Mucosa of rectum (tissue), 2 donors: ENCODE results near the gene CHMP6.

Experiments used
- H3K27ac ChIP-seq, 2 donors: one replicate each; pipeline ENCODE4 v1.7.0; 2013; ENCODE audit warnings: inconsistent platforms in 2 of 2, low read depth in 2 of 2, low read length in 2 of 2
- H3K27me3 ChIP-seq, 2 donors: one replicate each; pipeline ENCODE4 v1.7.0; 2013; ENCODE audit warnings: low read length in 2 of 2; ENCODE audit not compliant: control insufficient read depth in 2 of 2, insufficient read depth in 2 of 2
- H3K36me3 ChIP-seq, 2 donors: one replicate each; pipeline ENCODE4 v1.7.0; 2013; ENCODE audit warnings: low read length in 2 of 2; ENCODE audit not compliant: control insufficient read depth in 2 of 2, insufficient read depth in 2 of 2
- H3K4me1 ChIP-seq, 2 donors: one replicate each; pipeline ENCODE4 v1.7.0; 2013; ENCODE audit warnings: low read length in 2 of 2, mild to moderate bottlenecking in 1 of 2; ENCODE audit not compliant: control insufficient read depth in 2 of 2, insufficient read depth in 2 of 2
- H3K4me3 ChIP-seq, 2 donors: one replicate each; pipeline ENCODE4 v1.7.0; 2013; ENCODE audit warnings: low read length in 2 of 2
- H3K9ac ChIP-seq, 2 donors: one replicate each; pipeline ENCODE4 v1.7.0; 2013; ENCODE audit warnings: low read length in 2 of 2, low read depth in 1 of 2, mild to moderate bottlenecking in 1 of 2
- H3K9me3 ChIP-seq, 2 donors: one replicate each; pipeline ENCODE4 v1.7.0; 2013; ENCODE audit warnings: low read length in 2 of 2; ENCODE audit not compliant: control insufficient read depth in 2 of 2
- donor health status: healthy.
- donor health status: Normal muscosa, but diverticular disease.

The CHMP6 gene

DNA sequence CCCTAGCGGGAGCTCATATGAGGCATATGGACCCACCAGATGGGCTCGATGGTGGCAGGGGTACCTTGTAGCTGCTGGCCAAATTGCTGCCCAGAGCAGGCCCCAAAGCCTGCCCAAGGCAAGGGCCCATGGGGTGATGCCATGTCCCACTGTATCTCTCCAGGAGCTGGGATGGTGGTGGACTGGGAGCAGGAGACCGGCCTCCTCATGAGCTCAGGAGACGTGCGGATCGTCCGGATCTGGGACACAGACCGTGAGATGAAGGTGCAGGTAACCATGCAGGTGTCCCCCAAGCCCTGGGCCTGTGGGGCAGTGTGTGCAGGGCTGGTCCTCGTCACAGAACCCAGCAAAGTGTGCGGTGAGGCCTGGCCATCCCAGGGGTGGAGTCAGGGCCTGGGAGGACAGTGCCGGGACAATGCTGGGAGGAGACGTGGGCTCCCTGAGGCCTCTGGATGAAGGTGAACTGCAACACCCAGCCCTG, 34.1 kb upstream of the CHMP6 start:
- no peak overlapping the region for H3K4me3 ChIP-seq
- no peak overlapping the region for H3K27ac ChIP-seq
- peaks cover 3 to 14% of the 10 kb centered on the region in 2 donors for H3K4me1 ChIP-seq
- no peak overlapping the region for H3K9ac ChIP-seq
- no peaks in the 10 kb centered on the region for H3K27me3 ChIP-seq
- no peaks in the 10 kb centered on the region for H3K9me3 ChIP-seq
- H3K36me3 ChIP-seq, result peaks cover 0 to 8% of the 10 kb centered on the region in 2 donors

DNA sequence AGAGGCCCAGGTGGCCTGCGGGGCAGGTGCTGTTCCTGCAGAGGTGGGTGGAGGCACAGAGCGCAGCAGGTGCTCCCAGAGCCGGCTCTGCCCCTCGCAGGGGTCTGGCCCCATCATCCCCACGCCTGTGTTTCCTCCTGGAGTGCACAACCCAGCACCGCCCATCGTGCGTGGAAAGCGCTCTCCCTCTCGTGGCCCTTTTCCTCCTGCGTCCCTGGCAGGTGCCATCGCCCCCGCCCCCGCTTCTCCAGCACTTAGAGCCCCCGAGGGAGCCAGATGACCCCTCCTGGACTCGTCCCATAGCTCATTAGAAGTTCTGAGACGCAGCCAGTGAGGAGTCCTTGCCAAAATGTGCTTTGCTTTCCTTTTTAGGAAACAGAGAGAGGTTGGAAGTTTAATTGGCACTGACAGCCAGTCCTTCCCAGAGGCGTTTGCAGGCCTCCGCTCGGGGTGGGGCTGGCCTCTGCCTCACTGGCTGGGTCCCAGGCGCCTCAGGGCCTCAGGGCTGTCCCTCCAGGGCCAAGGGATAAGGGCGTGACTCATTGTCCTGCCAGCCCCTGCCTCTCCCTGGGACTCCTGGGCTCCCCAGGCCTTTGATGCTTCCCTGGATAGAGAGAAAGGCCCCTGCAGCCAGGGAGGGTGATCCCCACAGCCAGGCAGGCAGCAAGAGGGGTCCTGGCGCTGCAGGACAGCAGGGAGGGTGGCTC, 32.2 kb upstream of the CHMP6 start:
- Histone ChIP-seq H3K9ac (no peak overlapping the region), H3K27ac (peak overlapping the region; percentile 72 to 77), H3K4me1 (peaks cover 3 to 14% of the 10 kb centered on the region in 2 donors), H3K9me3 (no peaks in the 10 kb centered on the region), H3K27me3 (no peaks in the 10 kb centered on the region), H3K4me3 (no peak overlapping the region), H3K36me3 (peaks cover 0 to 10% of the 10 kb centered on the region in 2 donors)

DNA sequence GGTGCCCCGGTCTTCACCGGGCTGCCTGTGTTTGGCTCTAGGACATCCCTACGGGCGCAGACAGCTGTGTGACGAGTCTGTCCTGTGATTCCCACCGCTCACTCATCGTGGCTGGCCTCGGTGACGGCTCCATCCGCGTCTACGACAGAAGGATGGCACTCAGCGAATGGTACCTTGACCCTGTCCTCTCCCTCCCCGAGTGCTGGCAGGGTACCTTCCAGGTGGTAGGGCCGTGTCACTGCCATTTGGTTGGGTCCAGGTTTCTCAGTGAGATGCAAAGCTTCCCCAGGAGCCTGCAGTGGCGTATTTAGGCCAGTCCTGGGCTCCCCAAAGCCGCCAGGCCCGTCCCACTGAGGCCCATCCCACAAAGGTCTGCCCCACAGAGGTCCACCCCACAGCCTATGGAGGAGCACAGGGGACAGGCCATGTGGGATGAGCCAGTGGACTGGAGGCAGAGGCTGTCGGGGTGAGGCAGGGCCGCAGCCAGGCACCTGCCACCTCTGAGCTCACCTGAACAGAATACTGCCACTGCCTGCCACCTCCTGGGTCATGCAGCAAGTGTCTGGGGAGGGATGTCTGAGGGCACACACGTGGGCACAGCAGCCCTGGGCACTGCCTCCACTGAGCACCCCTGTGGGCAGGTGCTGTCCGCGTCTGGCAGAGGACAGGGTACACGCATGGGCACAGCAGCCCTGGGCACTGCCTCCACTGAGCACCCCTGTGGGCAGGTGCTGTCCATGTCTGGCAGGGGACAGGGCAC, 31.4 kb upstream of the CHMP6 start:
- Histone ChIP-seq H3K4me1 (peaks cover 3 to 14% of the 10 kb centered on the region in 2 donors), H3K9ac (no peak overlapping the region), H3K9me3 (no peaks in the 10 kb centered on the region), H3K36me3 (peaks cover 0 to 13% of the 10 kb centered on the region in 2 donors), H3K27ac (peak overlapping the region; percentile 39 to 77), H3K27me3 (no peaks in the 10 kb centered on the region), H3K4me3 (no peak overlapping the region)

DNA sequence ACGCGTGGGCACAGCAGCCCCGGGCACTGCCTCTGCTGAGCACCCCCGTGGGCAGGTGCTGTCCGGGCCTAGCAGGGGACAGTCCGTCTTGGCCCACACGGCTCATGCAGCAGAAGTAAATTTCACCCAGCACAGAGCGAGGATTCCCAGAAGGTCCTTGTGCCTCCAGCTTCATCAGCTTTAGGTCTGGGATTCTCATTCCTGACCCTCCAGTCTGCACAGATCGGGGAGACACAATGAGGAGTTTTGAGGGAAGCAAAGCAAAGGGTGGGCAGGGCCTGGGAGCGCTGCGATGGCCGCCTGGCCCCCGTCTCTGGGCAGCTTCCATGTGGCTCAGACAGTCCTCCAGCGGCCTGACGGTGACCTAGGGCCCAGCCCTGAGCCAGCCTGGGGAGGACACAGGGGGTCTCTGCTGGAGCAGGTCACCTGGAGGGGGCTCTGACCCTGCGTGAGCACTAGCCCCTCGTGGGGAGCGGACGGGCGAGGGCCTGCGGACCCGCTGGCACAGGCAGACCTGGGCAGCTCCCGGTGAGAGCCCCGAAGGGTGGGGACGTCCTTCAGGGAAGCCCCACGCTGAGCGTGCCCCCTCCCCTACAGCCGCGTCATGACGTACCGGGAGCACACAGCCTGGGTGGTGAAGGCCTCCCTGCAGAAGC, 30.7 kb upstream of the CHMP6 start:
- Histone ChIP-seq H3K4me1 (peaks cover 3 to 14% of the 10 kb centered on the region in 2 donors), H3K4me3 (no peak overlapping the region), H3K9ac (no peak overlapping the region), H3K27me3 (no peaks in the 10 kb centered on the region), H3K27ac (peak overlapping the region in 1 of 2 donors; percentile 77), H3K36me3 (peaks cover 0 to 17% of the 10 kb centered on the region in 2 donors), H3K9me3 (no peaks in the 10 kb centered on the region)

DNA sequence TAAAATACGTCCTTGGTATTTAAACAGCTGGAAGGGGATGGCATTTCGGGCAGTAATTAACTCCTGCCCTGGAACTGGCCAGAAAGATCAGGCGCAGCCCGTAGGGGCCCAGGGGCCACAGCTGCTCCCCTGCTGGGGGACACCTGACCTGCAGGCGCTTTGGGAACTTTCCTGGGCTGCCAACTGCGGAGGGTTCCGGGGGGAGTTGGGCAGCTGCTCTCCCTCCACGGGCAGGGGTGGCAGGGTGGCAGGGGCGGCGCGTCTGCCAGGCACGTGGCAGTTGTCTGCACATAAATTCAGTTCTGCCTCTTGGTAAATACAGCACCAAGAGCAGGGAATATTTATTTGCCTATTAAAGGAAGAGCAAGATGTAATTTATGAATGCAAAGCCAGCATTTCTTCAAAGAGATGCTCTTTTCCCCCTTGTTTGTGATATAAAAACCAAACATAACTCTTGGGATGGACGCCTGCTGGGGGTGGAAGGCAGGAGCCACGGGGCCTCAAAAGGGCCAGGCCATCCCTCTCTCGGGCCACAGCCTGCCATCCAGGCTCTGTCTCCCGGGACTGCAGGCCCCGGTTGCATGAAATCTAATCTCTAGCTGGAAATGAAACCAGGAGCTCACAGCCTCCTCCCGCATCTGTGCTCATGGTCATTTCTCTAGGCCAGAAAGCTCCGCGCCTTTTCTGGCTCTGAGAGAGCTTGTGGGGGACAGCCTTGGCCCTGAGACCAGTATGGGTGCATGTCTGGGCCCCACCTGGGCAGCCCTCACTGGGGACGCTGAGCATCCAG, 29.9 kb upstream of the CHMP6 start:
- Histone ChIP-seq H3K4me3 (no peak overlapping the region), H3K36me3 (peaks cover 0 to 14% of the 10 kb centered on the region in 2 donors), H3K4me1 (peaks cover 3 to 14% of the 10 kb centered on the region in 2 donors), H3K27me3 (no peaks in the 10 kb centered on the region), H3K9me3 (no peaks in the 10 kb centered on the region), H3K27ac (peak overlapping the region in 1 of 2 donors; percentile 58), H3K9ac (no peak overlapping the region)

DNA sequence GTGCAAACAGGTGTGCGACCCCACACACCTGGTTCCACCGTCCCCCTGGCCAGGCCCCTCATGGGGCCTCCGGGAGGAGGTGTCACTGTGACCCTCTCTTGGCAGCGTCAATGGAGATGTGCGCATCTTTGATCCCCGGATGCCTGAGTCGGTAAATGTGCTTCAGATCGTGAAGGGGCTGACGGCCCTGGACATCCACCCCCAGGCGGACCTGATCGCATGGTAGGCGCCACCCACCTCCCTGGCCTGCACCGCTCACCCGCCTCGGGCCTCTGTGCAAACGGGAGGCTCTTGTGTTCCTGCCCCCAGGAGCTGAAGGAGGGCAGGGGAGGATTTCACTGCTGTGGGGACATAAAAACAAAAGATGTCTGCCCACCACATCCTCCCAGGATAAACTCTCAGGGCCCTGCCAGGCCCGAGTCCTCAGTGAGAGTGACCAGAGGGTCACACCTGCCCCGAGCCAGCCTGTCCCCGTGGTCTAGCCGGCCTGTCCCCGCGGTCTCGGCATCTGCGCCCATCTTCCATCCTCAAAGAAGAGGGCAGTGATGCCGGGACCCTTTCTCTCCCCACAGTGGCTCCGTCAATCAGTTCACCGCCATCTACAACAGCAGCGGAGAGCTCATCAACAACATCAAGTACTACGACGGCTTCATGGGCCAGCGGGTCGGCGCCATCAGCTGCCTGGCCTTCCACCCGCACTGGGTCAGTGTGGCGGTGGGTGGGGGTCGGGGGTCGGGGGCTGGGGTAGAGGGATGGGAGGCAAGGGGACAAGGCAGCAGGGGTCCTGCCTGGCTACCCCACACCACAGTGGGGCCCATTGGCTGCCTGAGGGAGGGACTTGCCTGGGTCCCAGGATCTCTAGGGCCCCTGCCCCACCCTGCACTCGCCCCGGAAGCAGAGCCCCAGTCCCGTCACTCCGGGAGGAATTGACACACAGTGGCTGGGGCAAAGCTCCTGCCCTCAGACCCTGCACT, 29.0 kb upstream of the CHMP6 start:
- no peaks in the 10 kb centered on the region for H3K27me3 ChIP-seq
- peaks cover 0 to 11% of the 10 kb centered on the region in 2 donors for H3K36me3 ChIP-seq
- H3K27ac ChIP-seq, result peak overlapping the region in 1 of 2 donors; percentile 43
- no peak overlapping the region for H3K4me3 ChIP-seq
- no peaks in the 10 kb centered on the region for H3K9me3 ChIP-seq
- H3K9ac ChIP-seq, result no peak overlapping the region
- H3K4me1 ChIP-seq, result peaks cover 3 to 14% of the 10 kb centered on the region in 2 donors

DNA sequence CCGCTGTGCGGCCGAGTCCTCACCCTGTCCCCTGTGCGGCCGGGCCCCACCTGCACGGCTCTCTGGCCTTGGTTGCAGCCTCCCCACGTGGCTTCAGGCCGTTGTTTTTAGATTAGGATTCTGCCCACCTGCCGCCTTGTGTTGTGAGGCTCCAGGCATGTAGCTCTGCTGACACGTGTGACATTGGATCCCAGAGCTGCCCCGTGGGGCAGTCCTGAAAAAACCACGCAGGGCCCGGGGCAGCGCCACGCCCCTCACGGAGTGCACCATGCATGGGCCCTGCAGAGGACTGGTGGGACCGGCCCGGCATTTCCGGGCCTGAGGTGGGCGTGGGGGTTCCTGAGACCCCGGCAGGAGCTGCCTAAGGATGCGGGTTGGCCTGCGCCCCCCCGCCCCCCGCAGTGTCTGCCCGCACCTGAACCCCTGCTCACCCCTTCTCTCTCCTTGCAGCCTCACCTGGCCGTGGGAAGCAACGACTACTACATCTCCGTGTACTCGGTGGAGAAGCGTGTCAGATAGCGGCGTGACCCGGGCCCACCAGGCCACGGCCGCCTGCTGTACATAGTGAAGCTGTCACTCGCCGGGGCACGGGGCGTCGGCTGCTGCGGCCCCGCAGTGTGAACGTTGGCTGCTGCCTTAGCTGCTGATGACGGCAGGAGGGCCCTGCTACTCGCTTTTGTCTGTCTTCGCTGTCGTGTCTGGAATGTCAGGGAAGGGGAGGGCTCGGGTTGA, 27.7 kb upstream of the CHMP6 start:
- no peak overlapping the region for H3K27ac ChIP-seq
- H3K36me3 ChIP-seq, result peaks cover 0 to 10% of the 10 kb centered on the region in 2 donors
- H3K27me3 ChIP-seq, result no peaks in the 10 kb centered on the region
- no peaks in the 10 kb centered on the region for H3K9me3 ChIP-seq
- H3K9ac ChIP-seq, result no peak overlapping the region
- peaks cover 3 to 11% of the 10 kb centered on the region in 2 donors for H3K4me1 ChIP-seq
- no peak overlapping the region for H3K4me3 ChIP-seq

DNA sequence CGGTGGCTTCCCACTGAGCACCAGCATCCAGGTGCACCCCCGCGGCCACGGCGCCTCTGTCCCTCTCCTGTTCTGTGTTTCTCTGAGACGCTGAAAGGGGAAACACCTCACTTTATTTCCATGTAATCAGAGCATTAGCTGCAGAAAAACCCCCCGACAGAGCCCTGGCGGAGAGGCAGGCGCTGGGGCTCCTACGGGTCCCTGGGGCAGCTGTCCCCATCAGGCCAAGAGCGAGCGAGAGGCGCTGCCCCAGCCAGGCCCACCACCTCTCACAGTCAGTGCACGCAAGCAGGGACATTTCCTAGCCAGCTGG, 27.1 kb upstream of the CHMP6 start:
- Histone ChIP-seq H3K9ac (no peak overlapping the region), H3K9me3 (no peaks in the 10 kb centered on the region), H3K27ac (no peak overlapping the region), H3K27me3 (no peaks in the 10 kb centered on the region), H3K4me1 (peaks cover 0 to 6% of the 10 kb centered on the region in 2 donors), H3K4me3 (no peak overlapping the region), H3K36me3 (peaks cover 0 to 10% of the 10 kb centered on the region in 2 donors)
